ENCODE results near the gene SYT15.
"Not testable (repeated sequence)": the region's sequence is repeated elsewhere in the genome, so short reads cannot be mapped to it uniquely, and the experiment has no call there.

The SYT15 gene

DNA sequence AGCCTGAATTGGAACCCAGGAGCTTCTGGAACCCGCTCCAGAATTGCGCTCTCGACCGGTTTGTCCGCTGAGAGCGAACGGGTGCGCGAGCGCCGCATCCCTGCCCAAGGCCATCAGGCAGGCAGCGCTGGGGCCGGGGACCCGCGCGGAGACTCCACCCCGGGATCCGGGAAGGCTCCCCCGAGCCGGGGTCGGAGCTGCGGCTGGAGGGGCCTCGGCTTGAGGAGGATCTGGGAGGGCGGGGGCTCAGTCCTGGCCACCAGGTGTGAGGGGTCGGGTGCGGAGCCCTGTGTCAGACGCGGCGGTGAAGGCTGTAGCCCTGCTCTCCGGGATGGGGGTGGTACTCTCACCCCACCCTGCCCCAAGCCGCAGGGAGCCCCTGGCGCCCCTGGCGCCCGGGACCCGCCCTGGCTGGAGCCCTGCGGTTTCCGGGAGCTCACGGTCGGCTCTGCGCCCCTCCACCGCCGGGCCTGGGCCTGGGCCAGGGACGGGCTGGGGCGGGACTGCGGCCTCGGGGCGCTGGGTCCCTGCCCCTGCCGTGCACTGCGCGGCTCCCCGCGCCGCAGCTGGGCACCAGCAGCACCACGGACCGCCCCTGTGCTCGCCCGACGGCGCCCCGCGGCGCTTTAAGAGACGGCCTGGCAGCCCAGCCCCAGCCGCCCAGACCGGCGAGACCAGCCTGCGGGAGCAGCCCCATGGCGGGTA is at the start of gene SYT15:
TSS of gene SYT15 (plus strand) at position 655 of the 705 bp plus-strand sequence. CDS start at position 696, 41 bp downstream.
- not testable (repeated sequence) for DNase-seq (ENCODE audit: low read depth)

GRCh38 chr10:46529742-46530141 is 49.2 kb upstream of the SYT15 start:
- DNase-seq (ENCODE audit: low read depth), result not testable (repeated sequence)

DNA sequence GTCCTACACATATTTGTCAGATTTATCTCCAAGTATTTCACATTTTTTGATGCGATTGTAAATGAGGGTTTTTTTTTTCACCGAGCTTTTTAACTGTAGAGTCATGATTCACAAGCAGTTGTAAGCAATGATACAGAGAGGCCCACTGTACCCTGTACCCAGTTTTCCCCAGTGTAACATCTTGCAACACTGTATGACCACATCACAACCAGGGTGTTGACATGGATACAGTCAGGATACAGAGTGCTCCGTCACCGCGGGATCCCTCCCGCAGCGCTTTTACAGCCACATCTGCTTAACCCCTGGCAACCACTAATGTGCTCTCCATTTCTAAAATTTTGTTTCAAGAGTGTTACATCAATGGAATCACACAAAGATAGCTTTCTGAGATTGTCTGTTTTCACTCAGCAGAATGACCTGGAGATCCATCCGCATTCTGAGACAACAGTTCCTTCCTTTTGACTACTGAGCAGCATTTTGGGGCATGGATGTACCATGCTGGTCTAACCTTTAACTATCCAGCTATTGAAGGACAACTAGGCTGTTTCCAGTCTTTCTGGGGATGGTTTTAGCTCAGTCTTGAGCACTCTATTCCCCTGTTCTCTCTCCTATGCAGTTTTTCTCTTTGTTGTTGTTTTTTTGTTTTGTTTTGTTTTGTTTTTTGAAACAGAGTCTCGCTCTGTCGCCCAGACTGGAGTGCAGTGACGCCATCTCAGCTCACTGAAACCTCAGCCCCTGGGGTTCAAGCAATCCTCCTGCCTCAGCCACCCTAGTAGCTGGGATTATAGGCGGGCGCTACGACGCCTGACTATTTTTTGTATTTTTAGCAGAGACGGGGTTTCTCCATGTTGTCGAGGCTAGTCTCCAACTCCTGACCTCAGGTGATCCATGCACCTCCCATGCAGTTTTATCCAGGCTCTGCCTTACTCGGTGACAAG is 48.4 kb upstream of the SYT15 start:
- DNase-seq (ENCODE audit: low read depth), result no peak

DNA sequence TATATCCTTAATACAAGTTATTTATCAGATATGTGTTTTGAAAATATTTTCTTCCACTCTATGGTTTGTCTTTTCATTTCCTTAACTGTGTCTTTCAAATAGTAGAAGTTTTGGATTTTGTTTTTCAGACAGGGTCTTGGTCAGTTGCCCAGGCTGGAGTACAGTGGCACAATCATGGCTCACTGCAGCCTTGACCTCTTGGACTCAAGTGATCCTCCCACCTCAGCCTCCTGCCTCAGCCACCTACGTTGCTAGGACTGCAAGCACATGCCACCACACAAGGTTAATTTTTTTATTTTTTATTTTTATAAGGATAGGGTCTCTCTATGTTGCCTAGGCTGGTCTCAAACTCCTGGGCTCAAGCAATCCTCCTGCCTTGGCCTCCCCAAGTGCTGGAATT is 46.7 kb upstream of the SYT15 start:
- DNase-seq (ENCODE audit: low read depth), result not testable (repeated sequence)

- DNase-seq (ENCODE audit: low read depth), result no peak
These were observed 44.0 kb upstream of the SYT15 start for GRCh38 chr10:46534828-46535524.

- DNase-seq (ENCODE audit: low read depth), result no peak
These were observed 42.8 kb upstream of the SYT15 start for GRCh38 chr10:46536171-46536570.

GRCh38 chr10:46536781-46537180 is 42.1 kb upstream of the SYT15 start:
- no peak for DNase-seq (ENCODE audit: low read depth)

- no peak for DNase-seq (ENCODE audit: low read depth)
These were observed 41.6 kb upstream of the SYT15 start for GRCh38 chr10:46537309-46537708.

GRCh38 chr10:46538155-46538554 is 40.8 kb upstream of the SYT15 start:
- no peak for DNase-seq (ENCODE audit: low read depth)

- no peak for DNase-seq (ENCODE audit: low read depth)
These were observed 40.1 kb upstream of the SYT15 start for GRCh38 chr10:46538717-46539426.

- DNase-seq (ENCODE audit: low read depth), result no peak
These were observed 39.1 kb upstream of the SYT15 start for GRCh38 chr10:46539596-46540411.

GRCh38 chr10:46540412-46541016 is 38.4 kb upstream of the SYT15 start:
- no peak for DNase-seq (ENCODE audit: low read depth)

- no peak for DNase-seq (ENCODE audit: low read depth)
These were observed 37.8 kb upstream of the SYT15 start for GRCh38 chr10:46541017-46541661.

DNA sequence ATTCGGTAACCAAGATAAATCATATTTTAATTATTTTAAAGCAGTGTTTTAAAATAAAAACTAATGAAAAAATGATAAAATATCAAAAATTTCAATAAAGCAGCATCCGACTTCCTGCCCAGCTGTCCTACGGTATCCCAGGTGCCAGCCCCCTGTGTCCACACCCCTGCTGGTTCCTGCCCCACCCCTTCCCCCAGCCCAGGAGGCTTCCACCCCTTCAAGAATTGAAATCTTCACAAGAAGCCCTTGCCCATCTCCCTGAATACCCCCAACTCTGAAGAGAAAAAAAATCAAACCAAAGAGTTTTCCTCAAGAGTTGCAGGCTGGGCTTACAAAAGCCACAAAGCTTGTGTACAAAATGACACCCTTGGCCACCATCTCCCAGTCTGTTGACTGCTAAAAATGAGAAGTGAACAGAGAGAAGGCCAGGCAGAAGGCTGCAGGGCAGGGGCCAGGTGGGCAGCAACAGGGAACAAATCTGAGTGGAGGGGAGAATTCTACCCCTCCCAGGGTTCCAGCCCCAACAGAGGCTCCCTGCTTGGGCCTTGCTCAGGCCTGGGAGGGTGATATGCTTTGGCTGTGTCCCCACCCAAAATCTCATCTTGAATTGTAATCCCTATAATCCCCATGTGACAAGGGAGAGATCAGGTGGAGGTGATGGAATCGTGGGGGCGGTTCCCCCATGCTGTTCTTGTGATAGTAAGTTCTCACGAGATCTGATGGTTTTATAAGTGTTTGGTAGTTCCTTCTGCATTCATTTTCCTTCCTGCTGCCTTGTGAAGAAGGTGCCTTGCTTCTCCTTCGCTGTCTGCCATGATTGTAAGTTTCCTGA is 37.0 kb upstream of the SYT15 start:
- DNase-seq (ENCODE audit: low read depth), result no peak

DNA sequence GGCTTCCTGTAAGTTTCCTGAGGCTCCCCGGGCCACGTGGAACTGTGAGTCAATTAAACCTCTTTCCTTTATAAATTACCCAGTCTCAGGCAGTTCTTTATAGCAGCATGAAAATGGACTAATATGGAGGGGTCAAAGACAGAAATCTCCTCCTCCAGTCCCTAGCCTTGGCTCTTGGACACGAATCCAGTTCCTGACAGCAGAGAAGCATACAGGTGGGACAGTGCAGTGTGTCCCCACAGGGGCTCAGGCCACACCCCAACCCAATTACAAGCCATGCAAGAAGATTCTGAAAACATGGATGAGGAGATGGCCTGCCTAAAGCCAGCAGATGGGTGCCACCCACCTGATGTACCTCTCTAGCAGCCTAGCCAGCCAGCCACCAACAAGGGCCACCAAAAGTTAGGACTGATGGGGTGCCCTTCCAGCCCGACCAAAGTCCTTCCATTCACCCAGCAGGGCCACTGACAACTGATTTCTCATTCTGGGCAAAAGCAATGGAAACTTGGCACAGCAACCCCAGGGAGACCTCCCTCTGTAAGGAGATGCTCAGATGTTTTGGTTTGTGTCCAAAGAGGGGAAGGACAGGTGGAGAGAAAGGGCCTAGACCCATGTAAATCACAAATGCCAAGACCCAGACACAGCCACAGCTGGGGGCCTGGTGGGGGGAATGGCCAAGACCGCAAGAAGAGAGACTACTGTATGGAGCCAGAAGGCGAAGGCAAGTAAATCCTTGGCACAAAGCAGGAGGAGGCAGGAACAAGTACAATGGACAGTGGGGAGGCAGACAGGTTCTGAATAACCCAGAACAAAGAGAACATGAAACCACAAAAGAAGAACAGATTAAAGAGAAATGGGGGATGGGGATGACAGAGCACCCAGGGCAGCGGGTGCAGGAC is 36.1 kb upstream of the SYT15 start:
- DNase-seq (ENCODE audit: low read depth), result no peak

GRCh38 chr10:46543466-46544377 is 35.2 kb upstream of the SYT15 start:
- no peak for DNase-seq (ENCODE audit: low read depth)
